OCI-LY7 (cell line): ENCODE results near the gene CRTC2.

Source experiments
- EZH2phosphoT487 ChIP-seq: fragments of 200-600 bp; sonication (generic); IDR thresholded peaks from 2 replicates; pipeline ENCODE4 v1.6.1; 2018; ENCODE audit warnings: low read depth, borderline replicate concordance, mild to moderate bottlenecking, mixed run types, antibody characterized with exemption, low read length, moderate library complexity, mixed read lengths
- TF ChIP-seq, protein P1 (sequence below): fragments of 200-600 bp; sonication (generic); conservative IDR thresholded peaks from 2 replicates; pipeline ENCODE4 v1.5.1; 2014; ENCODE audit warnings: mild to moderate bottlenecking, antibody characterized with exemption, low read length, moderate library complexity, mixed read lengths

DNA sequence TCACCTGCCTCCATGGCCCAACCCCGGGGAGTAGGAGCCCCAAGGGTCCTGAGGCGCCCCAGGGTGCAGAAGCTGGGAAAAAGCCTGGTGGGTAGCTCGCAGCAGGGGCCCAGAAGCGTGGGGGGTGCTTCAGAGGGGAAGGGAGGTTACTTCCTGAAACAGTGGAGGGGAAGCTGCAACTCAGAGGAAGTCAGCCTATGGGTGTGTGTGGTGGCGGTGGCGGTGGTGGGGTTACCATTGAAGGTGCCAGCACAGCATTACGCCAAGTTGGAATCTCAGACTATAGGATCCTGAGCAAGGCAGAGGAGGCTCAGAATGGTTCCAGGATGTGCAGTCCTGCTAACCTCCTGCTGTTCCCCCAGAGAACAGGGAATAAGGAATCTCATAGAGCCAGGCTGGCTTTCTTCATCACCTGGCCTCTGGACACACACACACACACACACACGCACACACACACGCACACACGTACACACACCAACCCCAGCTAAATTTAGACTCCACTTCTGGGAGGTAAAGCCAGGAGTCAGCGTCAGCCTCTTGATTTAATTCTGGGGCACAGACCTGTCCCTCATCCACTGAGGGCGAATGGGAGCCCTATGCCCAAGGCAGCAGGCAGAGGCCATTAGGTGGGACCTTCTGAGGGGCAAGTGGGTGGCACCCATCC is 13.1 kb downstream of the CRTC2 start:
- TF ChIP-seq, protein P1, sequence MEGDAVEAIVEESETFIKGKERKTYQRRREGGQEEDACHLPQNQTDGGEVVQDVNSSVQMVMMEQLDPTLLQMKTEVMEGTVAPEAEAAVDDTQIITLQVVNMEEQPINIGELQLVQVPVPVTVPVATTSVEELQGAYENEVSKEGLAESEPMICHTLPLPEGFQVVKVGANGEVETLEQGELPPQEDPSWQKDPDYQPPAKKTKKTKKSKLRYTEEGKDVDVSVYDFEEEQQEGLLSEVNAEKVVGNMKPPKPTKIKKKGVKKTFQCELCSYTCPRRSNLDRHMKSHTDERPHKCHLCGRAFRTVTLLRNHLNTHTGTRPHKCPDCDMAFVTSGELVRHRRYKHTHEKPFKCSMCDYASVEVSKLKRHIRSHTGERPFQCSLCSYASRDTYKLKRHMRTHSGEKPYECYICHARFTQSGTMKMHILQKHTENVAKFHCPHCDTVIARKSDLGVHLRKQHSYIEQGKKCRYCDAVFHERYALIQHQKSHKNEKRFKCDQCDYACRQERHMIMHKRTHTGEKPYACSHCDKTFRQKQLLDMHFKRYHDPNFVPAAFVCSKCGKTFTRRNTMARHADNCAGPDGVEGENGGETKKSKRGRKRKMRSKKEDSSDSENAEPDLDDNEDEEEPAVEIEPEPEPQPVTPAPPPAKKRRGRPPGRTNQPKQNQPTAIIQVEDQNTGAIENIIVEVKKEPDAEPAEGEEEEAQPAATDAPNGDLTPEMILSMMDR: no peak
- no peak for TF ChIP-seq EZH2phosphoT487
